Measurements from ENCODE around the gene RPL35. TPM values are rescaled to one million over a fixed set of nuclear protein-coding genes. Genes with fewer than 3 reads are reported as not detected.

The RPL35 gene
- total and polyA plus RNA-seq, 10 of the 15 experiments (the other 5 are each of a cell fraction or from before 2014, with no cell fraction given): 2,572 to 6,300 (median 3,864) TPM

Small RNA genes within 50 kb of the gene (small RNA-seq; reads per million reads assigned to genes)
- gene RNU4-82P: not detected

Other genes with a start within 250 kb of the RPL35 start
- 5.9 and 6.1 TPM in 2 replicates for gene NR6A1, start 90.6 kb downstream of the RPL35 start, total RNA-seq (2014; rRNA removed)
- 5.0 and 5.4 TPM in 2 replicates for gene NR6A1, start 90.6 kb downstream of the RPL35 start, total RNA-seq (2014; rRNA removed; fragmentation: Illumina TruSeq; extraction: Trizol)
- gene NR6A1, start 90.6 kb downstream of the RPL35 start, total RNA-seq (2021): 8.7 and 9.2 TPM in 2 replicates
- 5.8 and 8.0 TPM in 2 replicates for gene NR6A1, start 90.6 kb downstream of the RPL35 start, polyA plus RNA-seq (2011; rRNA removed)
- 5.1 and 5.7 TPM in 2 replicates for gene NR6A1, start 90.6 kb downstream of the RPL35 start, polyA plus RNA-seq (2014; fragmentation: Illumina TruSeq; extraction: Trizol)
- gene NR6A1, start 90.6 kb downstream of the RPL35 start, polyA plus RNA-seq (2014; fragmentation: Nextera tagmentation; extraction: Ambion mirVana): 1 to 10 TPM; 1.2 to 2.5 TPM
- 3.9 and 4.1 TPM in 2 replicates for gene NR6A1, start 90.6 kb downstream of the RPL35 start, polyA plus RNA-seq (2014; rRNA removed)
- 1 to 10 TPM; 2.6 to 2.9 TPM for gene NR6A1, start 90.6 kb downstream of the RPL35 start, polyA plus RNA-seq (2016; fragmentation: Nextera tagmentation; extraction: Ambion mirVana)
- 0.05 and 0.06 TPM in 2 replicates for gene OLFML2A, start 84.8 kb downstream of the RPL35 start, total RNA-seq (2014; rRNA removed)
- 0.09 and 0.14 TPM in 2 replicates for gene OLFML2A, start 84.8 kb downstream of the RPL35 start, total RNA-seq (2014; rRNA removed; fragmentation: Illumina TruSeq; extraction: Trizol)
- gene OLFML2A, start 84.8 kb downstream of the RPL35 start, total RNA-seq (2021): 0.10 and 0.27 TPM in 2 replicates
- not detected in 2 replicates for gene OLFML2A, start 84.8 kb downstream of the RPL35 start, polyA plus RNA-seq (2011; rRNA removed)
- gene OLFML2A, start 84.8 kb downstream of the RPL35 start, polyA plus RNA-seq (2014; fragmentation: Illumina TruSeq; extraction: Trizol): 0.06 and 0.10 TPM in 2 replicates
- under 1 TPM in 1 of 2 experiments, not detected in 1; 0.02 TPM for gene OLFML2A, start 84.8 kb downstream of the RPL35 start, polyA plus RNA-seq (2014; fragmentation: Nextera tagmentation; extraction: Ambion mirVana)
- gene OLFML2A, start 84.8 kb downstream of the RPL35 start, polyA plus RNA-seq (2014; rRNA removed): 0.13 and 0.16 TPM in 2 replicates
- not detected for gene OLFML2A, start 84.8 kb downstream of the RPL35 start, polyA plus RNA-seq (2016; fragmentation: Nextera tagmentation; extraction: Ambion mirVana)
- gene WDR38, start 8.5 kb downstream of the RPL35 start, total RNA-seq (2014; rRNA removed): not detected in 2 replicates
- gene WDR38, start 8.5 kb downstream of the RPL35 start, total RNA-seq (2014; rRNA removed; fragmentation: Illumina TruSeq; extraction: Trizol): not detected in 2 replicates
- gene WDR38, start 8.5 kb downstream of the RPL35 start, total RNA-seq (2021): not detected in 2 replicates
- not detected in 2 replicates for gene WDR38, start 8.5 kb downstream of the RPL35 start, polyA plus RNA-seq (2011; rRNA removed)
- gene WDR38, start 8.5 kb downstream of the RPL35 start, polyA plus RNA-seq (2014; fragmentation: Illumina TruSeq; extraction: Trizol): not detected in 2 replicates
- gene WDR38, start 8.5 kb downstream of the RPL35 start, polyA plus RNA-seq (2014; fragmentation: Nextera tagmentation; extraction: Ambion mirVana): not detected
- gene WDR38, start 8.5 kb downstream of the RPL35 start, polyA plus RNA-seq (2014; rRNA removed): not detected in 2 replicates
- not detected for gene WDR38, start 8.5 kb downstream of the RPL35 start, polyA plus RNA-seq (2016; fragmentation: Nextera tagmentation; extraction: Ambion mirVana)
- gene ARPC5L, start 173 bp upstream of the RPL35 start, total RNA-seq (2014; rRNA removed): 62.2 and 63.9 TPM in 2 replicates
- 84.4 and 90.1 TPM in 2 replicates for gene ARPC5L, start 173 bp upstream of the RPL35 start, total RNA-seq (2014; rRNA removed; fragmentation: Illumina TruSeq; extraction: Trizol)
- 93.0 and 98.4 TPM in 2 replicates for gene ARPC5L, start 173 bp upstream of the RPL35 start, total RNA-seq (2021)
- gene ARPC5L, start 173 bp upstream of the RPL35 start, polyA plus RNA-seq (2011; rRNA removed): 110 and 123 TPM in 2 replicates
- 89.6 and 105 TPM in 2 replicates for gene ARPC5L, start 173 bp upstream of the RPL35 start, polyA plus RNA-seq (2014; fragmentation: Illumina TruSeq; extraction: Trizol)
- 100 to 1,000 TPM in 1 of 2 experiments, 10 to 100 TPM in 1; 42.3 to 121 TPM for gene ARPC5L, start 173 bp upstream of the RPL35 start, polyA plus RNA-seq (2014; fragmentation: Nextera tagmentation; extraction: Ambion mirVana)
- 149 and 150 TPM in 2 replicates for gene ARPC5L, start 173 bp upstream of the RPL35 start, polyA plus RNA-seq (2014; rRNA removed)
- 100 to 1,000 TPM; 179 to 207 TPM for gene ARPC5L, start 173 bp upstream of the RPL35 start, polyA plus RNA-seq (2016; fragmentation: Nextera tagmentation; extraction: Ambion mirVana)
- 8.5 and 9.8 TPM in 2 replicates for gene GOLGA1, start 79.1 kb upstream of the RPL35 start, total RNA-seq (2014; rRNA removed)
- gene GOLGA1, start 79.1 kb upstream of the RPL35 start, total RNA-seq (2014; rRNA removed; fragmentation: Illumina TruSeq; extraction: Trizol): 5.4 and 5.6 TPM in 2 replicates
- gene GOLGA1, start 79.1 kb upstream of the RPL35 start, total RNA-seq (2021): 9.2 and 9.6 TPM in 2 replicates
- 14.1 and 18.8 TPM in 2 replicates for gene GOLGA1, start 79.1 kb upstream of the RPL35 start, polyA plus RNA-seq (2011; rRNA removed)
- 7.8 and 8.8 TPM in 2 replicates for gene GOLGA1, start 79.1 kb upstream of the RPL35 start, polyA plus RNA-seq (2014; fragmentation: Illumina TruSeq; extraction: Trizol)
- 1 to 10 TPM; 2.9 to 3.0 TPM for gene GOLGA1, start 79.1 kb upstream of the RPL35 start, polyA plus RNA-seq (2014; fragmentation: Nextera tagmentation; extraction: Ambion mirVana)
- gene GOLGA1, start 79.1 kb upstream of the RPL35 start, polyA plus RNA-seq (2014; rRNA removed): 9.5 and 11.0 TPM in 2 replicates
- 1 to 10 TPM; 7.8 to 8.4 TPM for gene GOLGA1, start 79.1 kb upstream of the RPL35 start, polyA plus RNA-seq (2016; fragmentation: Nextera tagmentation; extraction: Ambion mirVana)

Measured in GM12878 (cell line).